IPS-20b (cell line): ENCODE results near the gene FANCF.

Source experiments
- H3K27ac ChIP-seq: one replicate; pipeline ENCODE4 v1.5.1; 2013; ENCODE audit warnings: low read length
- H3K27me3 ChIP-seq: 2 replicates; pipeline ENCODE4 v1.6.1; 2013; ENCODE audit warnings: mild to moderate bottlenecking, low read length, inconsistent platforms; ENCODE audit not compliant: insufficient read depth
- H3K36me3 ChIP-seq: 2 replicates; pipeline ENCODE4 v1.6.1; 2013; ENCODE audit warnings: low read depth, mild to moderate bottlenecking, inconsistent platforms, low read length, moderate library complexity; ENCODE audit not compliant: insufficient read depth
- H3K4me1 ChIP-seq: 2 replicates; pipeline ENCODE4 v1.6.1; 2013; ENCODE audit warnings: mild to moderate bottlenecking, control low read depth, inconsistent platforms, low read length, moderate library complexity; ENCODE audit not compliant: insufficient read depth
- H3K4me3 ChIP-seq: 2 replicates; pipeline ENCODE4 v1.5.1; 2013; ENCODE audit warnings: mild to moderate bottlenecking, low read length, inconsistent platforms
- H3K9ac ChIP-seq: 2 replicates; pipeline ENCODE4 v1.6.1; 2013; ENCODE audit warnings: low read depth, mild to moderate bottlenecking, inconsistent platforms, low read length, moderate library complexity
- H3K9me3 ChIP-seq: 2 replicates; pipeline ENCODE4 v1.6.1; 2013; ENCODE audit warnings: mild to moderate bottlenecking, low read depth, low read length, inconsistent platforms; ENCODE audit not compliant: insufficient read depth

Gene FANCF

GRCh38 chr11:22603933-22604332, 21.7 kb downstream of the FANCF start:
- no peaks in the 10 kb centered on the region for H3K36me3 ChIP-seq
- no peak overlapping the region for H3K9ac ChIP-seq
- no peak overlapping the region for H3K4me3 ChIP-seq
- no peaks in the 10 kb centered on the region for H3K4me1 ChIP-seq
- H3K27ac ChIP-seq, result no peak overlapping the region
- no peaks in the 10 kb centered on the region for H3K9me3 ChIP-seq
- no peaks in the 10 kb centered on the region for H3K27me3 ChIP-seq

DNA sequence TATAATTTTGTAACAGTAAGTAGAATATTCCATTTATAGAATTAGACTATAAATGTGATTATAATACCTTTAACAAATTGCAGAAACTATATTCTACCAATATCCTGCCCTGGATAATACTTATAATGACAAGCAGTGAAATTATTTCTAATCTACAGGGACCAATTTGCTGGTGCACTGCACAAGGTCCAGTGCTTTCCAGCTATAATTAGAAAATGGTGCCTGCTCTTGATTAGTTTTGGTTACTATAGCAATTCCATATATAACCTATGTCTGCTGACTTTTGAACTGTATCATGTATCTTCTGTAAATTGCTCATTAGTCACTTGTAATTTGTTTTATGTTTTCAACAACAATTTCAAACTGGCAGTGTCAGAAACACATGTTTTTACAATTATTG, 23.1 kb downstream of the FANCF start:
- H3K27me3 ChIP-seq, result no peaks in the 10 kb centered on the region
- no peak overlapping the region for H3K4me3 ChIP-seq
- H3K9me3 ChIP-seq, result no peaks in the 10 kb centered on the region
- H3K27ac ChIP-seq, result no peak overlapping the region
- no peak overlapping the region for H3K9ac ChIP-seq
- no peaks in the 10 kb centered on the region for H3K4me1 ChIP-seq
- no peaks in the 10 kb centered on the region for H3K36me3 ChIP-seq

GRCh38 chr11:22599458-22599857, 26.2 kb downstream of the FANCF start:
- no peaks in the 10 kb centered on the region for H3K9me3 ChIP-seq
- H3K36me3 ChIP-seq, result no peaks in the 10 kb centered on the region
- no peak overlapping the region for H3K4me3 ChIP-seq
- H3K27ac ChIP-seq, result no peak overlapping the region
- H3K27me3 ChIP-seq, result no peaks in the 10 kb centered on the region
- H3K4me1 ChIP-seq, result no peaks in the 10 kb centered on the region
- no peak overlapping the region for H3K9ac ChIP-seq

DNA sequence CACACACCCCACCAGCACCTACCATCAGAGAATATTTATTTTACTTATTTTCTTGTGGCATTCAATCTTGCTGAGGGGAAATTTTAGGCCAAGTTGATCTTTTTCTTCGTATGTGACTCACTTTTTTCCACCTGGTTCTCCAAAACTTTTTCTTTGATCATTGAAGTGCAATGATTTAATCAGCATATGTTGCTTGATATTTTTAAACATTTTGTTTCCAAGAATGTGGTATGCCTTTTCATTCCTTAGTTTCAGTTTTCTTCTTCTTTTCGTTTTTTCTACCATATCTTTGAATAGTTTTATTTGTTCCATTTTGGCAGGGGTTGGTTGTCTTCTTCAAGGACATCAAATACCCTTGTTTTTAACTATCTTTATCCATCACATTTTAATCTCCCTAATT, 28.6 kb downstream of the FANCF start:
- H3K9ac ChIP-seq, result no peak overlapping the region
- no peaks in the 10 kb centered on the region for H3K36me3 ChIP-seq
- no peak overlapping the region for H3K4me3 ChIP-seq
- no peak overlapping the region for H3K27ac ChIP-seq
- H3K9me3 ChIP-seq, result no peaks in the 10 kb centered on the region
- no peaks in the 10 kb centered on the region for H3K27me3 ChIP-seq
- no peaks in the 10 kb centered on the region for H3K4me1 ChIP-seq

- Histone ChIP-seq H3K27me3 (no peaks in the 10 kb centered on the region), H3K4me3 (no peak overlapping the region), H3K9ac (no peak overlapping the region), H3K9me3 (no peaks in the 10 kb centered on the region), H3K27ac (no peak overlapping the region), H3K36me3 (no peaks in the 10 kb centered on the region), H3K4me1 (no peaks in the 10 kb centered on the region)
Measured at GRCh38 chr11:22584976-22585375, 40.6 kb downstream of the FANCF start.

- no peaks in the 10 kb centered on the region for H3K9me3 ChIP-seq
- H3K36me3 ChIP-seq, result no peaks in the 10 kb centered on the region
- no peak overlapping the region for H3K9ac ChIP-seq
- no peaks in the 10 kb centered on the region for H3K4me1 ChIP-seq
- H3K4me3 ChIP-seq, result no peak overlapping the region
- H3K27ac ChIP-seq, result no peak overlapping the region
- H3K27me3 ChIP-seq, result no peaks in the 10 kb centered on the region
Measured at GRCh38 chr11:22583963-22584492, 41.6 kb downstream of the FANCF start.

DNA sequence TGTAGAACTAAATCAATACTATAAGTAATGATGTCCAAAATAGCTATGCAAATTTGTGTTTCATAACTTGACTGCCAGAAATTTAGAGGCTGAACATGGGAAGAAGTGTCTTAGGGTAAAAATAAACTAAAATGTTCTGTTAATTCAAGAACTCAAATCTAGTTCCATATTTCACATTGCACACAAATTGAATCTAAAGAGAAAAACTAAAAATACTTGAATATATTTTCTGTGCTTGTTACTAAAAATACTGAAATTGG, 43.5 kb downstream of the FANCF start:
- Histone ChIP-seq H3K9me3 (no peaks in the 10 kb centered on the region; the same call in 1 of the 2 replicates), H3K4me3 (no peak overlapping the region), H3K27ac (no peak overlapping the region), H3K36me3 (no peaks in the 10 kb centered on the region), H3K9ac (no peak overlapping the region), H3K4me1 (no peaks in the 10 kb centered on the region), H3K27me3 (no peaks in the 10 kb centered on the region)

- Histone ChIP-seq H3K9me3 (no peaks in the 10 kb centered on the region; the same call in 1 of the 2 replicates), H3K27me3 (no peaks in the 10 kb centered on the region), H3K4me1 (no peaks in the 10 kb centered on the region), H3K4me3 (no peak overlapping the region), H3K36me3 (no peaks in the 10 kb centered on the region), H3K9ac (no peak overlapping the region), H3K27ac (no peak overlapping the region)
Measured at GRCh38 chr11:22581354-22582150, 44.1 kb downstream of the FANCF start.

- Histone ChIP-seq H3K4me1 (no peaks in the 10 kb centered on the region), H3K27me3 (no peaks in the 10 kb centered on the region), H3K4me3 (no peak overlapping the region), H3K36me3 (no peaks in the 10 kb centered on the region), H3K9me3 (no peaks in the 10 kb centered on the region; the same call in 1 of the 2 replicates), H3K9ac (no peak overlapping the region), H3K27ac (no peak overlapping the region)
Measured at GRCh38 chr11:22577854-22578253, 47.8 kb downstream of the FANCF start.
